Pancreas (tissue), 10 donors: ENCODE results near the gene BEST4. TPM values are rescaled to one million over a fixed set of nuclear protein-coding genes. Genes with fewer than 3 reads are reported as not detected.
"Not testable (repeated sequence)": the region's sequence is repeated elsewhere in the genome, so short reads cannot be mapped to it uniquely, and the experiment has no call there.

Experiments used
- ATAC-seq, 4 donors: fragments of 200-7000 bp; cut with Tn5 transposase; one replicate each; pipeline versions ENCODE4 v1.8.0 to v1.9.1; 2020; ENCODE audit warnings: mild to moderate bottlenecking in 4 of 4, moderate library complexity in 4 of 4
- DNase-seq, 6 donors: peaks; one replicate each; pipeline ENCODE4 v3.0.0-alpha.2; 2020
- FAIRE-seq: peaks from 2 replicates; lab custom pipeline; 2012; peaks lifted over from hg19 to GRCh38; lab: Jason Lieb, UNC
- H3K27ac ChIP-seq, 4 donors: fragments of 200-600 bp; sonication (generic); 1 replicate in 3 of 4; 2 replicates in 1 of 4; pipeline versions ENCODE4 v1.5.0 to v1.8.0; 2020
- H3K27me3 ChIP-seq, 4 donors: fragments of 200-600 bp; one replicate each; pipeline ENCODE4 v1.8.0; 2021
- H3K36me3 ChIP-seq, 3 donors: fragments of 200-600 bp; sonication (generic) in 1 of 3; one replicate each; pipeline versions ENCODE4 v1.5.0 to v1.8.0; 2020 to 2021
- H3K4me1 ChIP-seq, 3 donors: fragments of 200-600 bp; one replicate each; pipeline ENCODE4 v1.8.0; 2021
- H3K4me3 ChIP-seq, 4 donors: fragments of 200-600 bp; sonication (generic) in 2 of 4; one replicate each; pipeline versions ENCODE4 v1.5.0 to v1.8.0; 2020 to 2021
- H3K9me3 ChIP-seq, 4 donors: fragments of 200-600 bp; one replicate each; pipeline ENCODE4 v1.8.0; 2021
- WGBS, 2 donors: extraction: QIAGEN DNeasy Blood & Tissue Kit; methylation state at CpG; one replicate each; pipeline ENCODE4 v1.1.7; 2013; 5-methylcytosine and 5-hydroxymethylcytosine counted together
- intact Hi-C, 3 donors: fragments of 100-400 bp; cut with DNase I; formaldehyde crosslinking; loops; one replicate each; pipeline versions ENCODE4 v1.11.1 to v1.14.2; 2022
- polyA plus RNA-seq, 2 donors: library from polyadenylated mRNA; stranded (reverse); fragments of 200-250 nt; gene quantifications; one replicate each; pipeline ENCODE4 v1.2.3, GENCODE V29; 2013
- total RNA-seq, 6 donors: library from RNA; stranded (reverse); fragmentation: NEBNext Ultra II Directional in 4 of 6; extraction: Animal tissue kit (Norgen Biotek cat#: 25700) in 4 of 6; gene quantifications; one replicate each; pipeline versions ENCODE4 v1.2.1 to v1.2.4, GENCODE V29; 2021 to 2023
- TF ChIP-seq, protein P1 (sequence below), 4 donors: fragments of 200-600 bp; sonication (generic) in 3 of 4; IDR thresholded peaks; one replicate each; pipeline versions ENCODE4 v1.5.0 to v1.8.0; 2021; ENCODE audit warnings: antibody characterized with exemption in 4 of 4
- donor health status: healthy with polysubstance abuse.
- donor health status: DM: no; HTN: no; CAD: no; lungs with moderate emphysema.
- donor health status: DM: no; HTN: no; CAD: no.
- donor health status: control.
- donor health status: control.
- donor health status: Bipolar disorder and iron deficiency.
- donor health status: DM: yes; HTN: yes; CAD: no.
- donor health status: DM: no; HTN: no; CAD: no.
- donor health status: DM: no; HTN: no; CAD: no.
- donor health status: DM: yes; HTN: yes; CAD: no.

Gene BEST4
- total and polyA plus RNA-seq, 8 donors: 0.12 to 0.68 (median 0.36) TPM

DNA sequence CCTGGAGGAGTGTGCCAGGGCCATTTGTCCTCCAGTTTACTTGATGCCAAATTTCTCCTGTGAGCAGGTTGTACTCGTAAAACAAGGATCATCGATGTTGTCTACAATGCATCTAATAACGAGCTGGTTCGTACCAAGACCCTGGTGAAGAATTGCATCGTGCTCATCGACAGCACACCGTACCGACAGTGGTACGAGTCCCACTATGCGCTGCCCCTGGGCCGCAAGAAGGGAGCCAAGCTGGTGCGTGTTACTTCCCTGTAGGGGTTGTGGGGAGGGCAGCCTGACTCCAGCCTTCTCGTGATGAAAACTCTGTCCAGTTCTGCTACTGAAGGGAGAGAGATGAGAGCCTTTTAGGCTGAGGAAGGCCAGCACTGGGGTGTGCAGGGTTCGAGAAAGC is 10.4 kb downstream of the BEST4 start:
- DNase-seq: peak in 2 of 6 donors; percentile 20 to 46
- TF ChIP-seq, protein P1, sequence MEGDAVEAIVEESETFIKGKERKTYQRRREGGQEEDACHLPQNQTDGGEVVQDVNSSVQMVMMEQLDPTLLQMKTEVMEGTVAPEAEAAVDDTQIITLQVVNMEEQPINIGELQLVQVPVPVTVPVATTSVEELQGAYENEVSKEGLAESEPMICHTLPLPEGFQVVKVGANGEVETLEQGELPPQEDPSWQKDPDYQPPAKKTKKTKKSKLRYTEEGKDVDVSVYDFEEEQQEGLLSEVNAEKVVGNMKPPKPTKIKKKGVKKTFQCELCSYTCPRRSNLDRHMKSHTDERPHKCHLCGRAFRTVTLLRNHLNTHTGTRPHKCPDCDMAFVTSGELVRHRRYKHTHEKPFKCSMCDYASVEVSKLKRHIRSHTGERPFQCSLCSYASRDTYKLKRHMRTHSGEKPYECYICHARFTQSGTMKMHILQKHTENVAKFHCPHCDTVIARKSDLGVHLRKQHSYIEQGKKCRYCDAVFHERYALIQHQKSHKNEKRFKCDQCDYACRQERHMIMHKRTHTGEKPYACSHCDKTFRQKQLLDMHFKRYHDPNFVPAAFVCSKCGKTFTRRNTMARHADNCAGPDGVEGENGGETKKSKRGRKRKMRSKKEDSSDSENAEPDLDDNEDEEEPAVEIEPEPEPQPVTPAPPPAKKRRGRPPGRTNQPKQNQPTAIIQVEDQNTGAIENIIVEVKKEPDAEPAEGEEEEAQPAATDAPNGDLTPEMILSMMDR (IDR thresholded peaks at IDR 0.05): no peak
- ATAC-seq: no peak
- intact Hi-C loops: no loop called here
- Histone ChIP-seq H3K4me1 (peaks cover 0 to 21% (median 4%) of the 10 kb centered on the region in 3 donors), H3K4me3 (peak overlapping the region in 1 of 4 donors; percentile 86), H3K9me3 (no peaks in the 10 kb centered on the region), H3K27me3 (no peaks in the 10 kb centered on the region), H3K27ac (no peak overlapping the region), H3K36me3 (peaks cover 0 to 18% (median 9%) of the 10 kb centered on the region in 3 donors)
- 72 to 79% methylated on average over 14 of the region's 14 CpGs for WGBS, 2 donors
- no peak for FAIRE-seq

DNA sequence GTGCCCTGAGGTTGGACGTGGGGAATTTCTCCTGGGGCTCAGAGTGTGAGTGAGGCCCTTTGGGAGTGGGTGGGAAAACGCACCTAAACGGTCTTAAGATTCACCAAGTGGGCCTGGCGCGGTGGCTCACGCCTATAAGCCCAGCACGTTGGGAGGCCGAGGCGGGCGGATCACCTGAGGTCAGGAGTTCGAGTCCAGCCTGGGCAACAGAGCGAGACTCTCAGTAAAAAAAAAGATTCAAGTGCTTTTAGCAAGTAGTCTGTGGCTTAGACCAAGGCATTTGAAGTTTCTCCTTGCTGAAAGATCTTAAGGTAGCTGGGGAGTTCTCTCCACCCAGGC is 11.3 kb downstream of the BEST4 start:
- Histone ChIP-seq H3K27ac (no peak overlapping the region), H3K27me3 (no peaks in the 10 kb centered on the region), H3K9me3 (no peaks in the 10 kb centered on the region), H3K4me3 (peak overlapping the region; percentile 42 to 86 (median 70)), H3K4me1 (peaks cover 0 to 21% (median 4%) of the 10 kb centered on the region in 3 donors), H3K36me3 (peaks cover 0 to 18% (median 9%) of the 10 kb centered on the region in 3 donors)
- intact Hi-C loops: no loop called here
- 38 to 52% methylated on average over 12 of the region's 12 CpGs for WGBS, 2 donors
- ATAC-seq (no peak), DNase-seq (peak in 1 of 6 donors; percentile 58), FAIRE-seq (no peak)
- TF ChIP-seq, protein P1 (IDR thresholded peaks at IDR 0.05): no peak

DNA sequence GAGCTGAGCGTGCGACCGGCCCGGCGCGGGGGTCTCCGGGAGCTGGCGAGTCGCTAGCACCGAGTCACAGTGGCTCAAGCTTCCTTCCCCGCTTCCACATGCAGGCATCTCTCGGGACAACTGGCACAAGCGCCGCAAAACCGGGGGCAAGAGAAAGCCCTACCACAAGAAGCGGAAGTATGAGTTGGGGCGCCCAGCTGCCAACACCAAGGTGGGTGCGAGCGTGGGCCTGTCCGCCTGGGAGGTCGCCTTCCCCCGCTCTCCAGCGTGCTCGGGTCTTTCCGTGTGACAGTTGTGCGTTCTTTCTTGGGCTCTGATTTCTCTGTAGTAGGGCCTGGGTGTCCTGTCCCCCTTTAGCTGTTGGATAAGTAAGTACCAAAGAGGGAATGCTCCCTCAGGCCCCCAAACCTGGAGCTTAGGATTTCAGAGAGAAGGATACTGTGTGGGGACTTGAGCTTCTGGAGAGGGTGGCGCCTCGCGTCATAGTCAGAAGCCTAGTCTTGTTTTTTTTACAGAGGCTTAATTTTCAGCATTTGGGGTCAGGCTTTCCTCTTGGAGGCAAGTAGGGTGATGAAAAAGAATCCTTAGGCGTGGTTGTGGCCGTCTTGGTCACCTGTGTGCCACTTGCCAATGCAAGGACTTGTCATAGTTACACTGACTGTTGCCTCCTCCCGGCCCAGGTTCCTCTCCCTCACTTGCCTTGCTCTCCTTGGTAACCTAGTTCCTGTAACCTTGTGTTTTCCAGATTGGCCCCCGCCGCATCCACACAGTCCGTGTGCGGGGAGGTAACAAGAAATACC is 11.8 kb downstream of the BEST4 start:
- DNase-seq (peak in 4 of 6 donors; percentile 39 to 63 (median 54)), FAIRE-seq (no peak), ATAC-seq (peak; percentile 12 to 27 (median 22))
- H3K4me3 ChIP-seq: peak overlapping the region; percentile 42 to 86 (median 70)
- TF ChIP-seq, protein P1 (IDR thresholded peaks at IDR 0.05): no peak
- H3K27me3 ChIP-seq: no peaks in the 10 kb centered on the region
- peaks cover 0 to 18% (median 9%) of the 10 kb centered on the region in 3 donors for H3K36me3 ChIP-seq
- no peaks in the 10 kb centered on the region for H3K9me3 ChIP-seq
- 6 to 7% methylated on average over 36 of the region's 36 CpGs for WGBS, 2 donors
- intact Hi-C loops: no loop called here
- peak overlapping the region; percentile 84 to 94 (median 88) for H3K27ac ChIP-seq
- H3K4me1 ChIP-seq: peaks cover 0 to 21% (median 4%) of the 10 kb centered on the region in 3 donors

DNA sequence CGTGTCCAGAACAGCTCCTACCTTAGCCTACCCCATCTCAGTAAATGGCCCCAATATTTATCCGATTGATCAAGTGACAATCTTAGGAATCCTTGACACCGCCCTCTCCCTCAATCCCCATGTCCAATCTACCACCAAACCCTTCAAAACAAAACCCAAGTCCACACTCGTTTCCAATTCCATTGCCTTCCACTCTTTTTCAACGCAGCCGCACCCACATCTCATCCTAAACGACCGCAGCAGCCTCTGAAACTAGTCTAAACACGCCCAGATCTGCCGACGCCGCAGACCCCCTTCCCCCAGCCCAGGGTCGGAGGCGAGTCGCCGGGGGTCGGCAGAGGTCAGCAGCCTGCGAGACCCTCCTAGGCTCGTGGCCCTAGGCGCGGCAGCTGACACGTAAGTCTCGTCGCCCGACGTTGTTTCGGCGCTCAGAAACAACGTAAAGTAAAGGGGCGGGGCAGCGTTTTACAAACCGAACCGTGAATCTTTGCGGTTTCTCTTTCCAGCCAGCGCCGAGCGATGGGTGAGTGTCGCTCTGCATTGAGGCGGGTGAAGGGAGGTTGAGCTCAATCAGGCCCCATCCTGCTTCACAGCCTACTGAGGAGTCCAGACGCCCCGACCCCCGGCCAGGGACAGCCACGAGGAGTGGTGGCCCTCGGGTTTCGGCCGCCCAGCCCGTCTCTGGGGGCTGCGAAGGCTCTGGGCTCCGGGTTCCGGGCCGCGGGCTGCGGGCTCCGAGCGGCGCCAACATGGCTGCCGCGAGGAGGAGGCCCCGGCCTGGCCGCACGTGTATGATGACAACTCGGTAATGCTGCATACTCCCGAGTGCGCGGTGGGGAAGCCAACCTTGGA is 12.7 kb downstream of the BEST4 start, which contains the start of gene RPS8:
Gene RPS8 (plus strand): TSS at position 463 of the 852 bp plus-strand sequence. CDS start 57 bp downstream, at position 520.
- H3K27ac ChIP-seq: peak within 1 kb of the TSS; percentile 84 to 94 (median 88)
- H3K27me3 ChIP-seq: no peaks in the 10 kb centered on the region
- peak within 1 kb of the TSS; percentile 42 to 86 (median 70) for H3K4me3 ChIP-seq
- TF ChIP-seq, protein P1 (IDR thresholded peaks at IDR 0.05): no peak
- FAIRE-seq: no peak
- peaks cover 0 to 21% (median 4%) of the 10 kb centered on the region in 3 donors for H3K4me1 ChIP-seq
- H3K36me3 ChIP-seq: peaks cover 0 to 18% (median 9%) of the 10 kb centered on the region in 3 donors
- intact Hi-C loops: no loop called here
- DNase-seq: peak; percentile 86 to 94 (median 90)
- H3K9me3 ChIP-seq: no peaks in the 10 kb centered on the region
- peak; percentile 92 to 95 (median 92) for ATAC-seq
- 0% methylated on average over 62 to 65 of the region's 65 CpGs for WGBS, 2 donors

DNA sequence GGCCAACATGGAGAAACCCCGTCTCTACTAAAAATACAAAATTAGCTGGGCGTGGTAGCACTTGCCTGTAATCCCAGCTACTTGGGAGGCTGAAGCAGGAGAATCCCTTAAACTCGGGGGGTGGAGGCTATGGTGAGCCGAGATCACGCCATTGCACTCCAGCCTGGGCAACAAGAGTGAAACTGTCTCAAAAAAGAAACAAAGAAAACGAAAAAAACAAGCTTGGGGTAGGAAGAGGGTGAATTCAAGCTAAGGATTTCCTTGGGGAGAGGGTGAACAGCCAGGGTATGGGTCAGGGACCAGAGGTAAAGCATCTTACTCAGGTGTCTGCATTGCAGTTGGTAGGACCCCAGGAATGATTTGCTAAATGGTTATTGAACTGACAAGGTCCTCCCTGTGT is 21.5 kb downstream of the BEST4 start:
- H3K4me3 ChIP-seq, H3K4me1 ChIP-seq, H3K9me3 ChIP-seq, H3K36me3 ChIP-seq, H3K27ac ChIP-seq, ATAC-seq, FAIRE-seq, DNase-seq, intact Hi-C loops, H3K27me3 ChIP-seq: not testable (repeated sequence)
- WGBS, 2 donors: 88 to 89% methylated on average over 6 of the region's 6 CpGs
